IMR-90 (cell line): ENCODE measurements around the gene DIAPH1. TPM values are rescaled to one million over a fixed set of nuclear protein-coding genes. Genes with fewer than 3 reads are reported as not detected.
A peak's percentile ranks its signal among the peaks of the same experiment; 100 is the strongest.

Experiments used
- ATAC-seq: fragments of 200-7000 bp; cut with Tn5 transposase; 2 replicates; pipeline ENCODE4 v1.9.1; 2020; ENCODE audit warnings: low read depth, mild to moderate bottlenecking, moderate library complexity
- BruUV-seq: library from RNA; stranded (reverse); fragments of 400-500 nt; replicated peaks from 2 replicates; lab custom pipeline; 2021; lab: Mats Ljungman, UMichigan
- CTCF ChIA-PET: fragments of 300-600 bp; formaldehyde crosslinking; extraction: SDS; loops from one replicate; lab custom pipeline; 2021; ENCODE audit warnings: antibody characterized with exemption; lab: Yijun Ruan, JAX
- POLR2A ChIA-PET: fragments of 300-600 bp; sonication (Branson Sonifier 250); formaldehyde crosslinking; loops from one replicate; lab custom pipeline; 2022; ENCODE audit warnings: antibody characterized with exemption; ENCODE audit not compliant: unreplicated experiment; lab: Charles Lee
- DNase-seq: peaks from one replicate; pipeline ENCODE4 v3.0.0; 2013
- H2AFZ ChIP-seq: replicated peaks from 2 replicates; pipeline ENCODE3; 2013; ENCODE audit warnings: low read length, mild to moderate bottlenecking; ENCODE audit not compliant: poor library complexity
- H2AK5ac ChIP-seq: 2 replicates; pipeline ENCODE4 v1.6.1; 2013; ENCODE audit warnings: low read depth, low read length, inconsistent platforms
- H2AK9ac ChIP-seq: replicated peaks from 2 replicates; pipeline ENCODE3; 2013; ENCODE audit warnings: mild to moderate bottlenecking, low read depth, low read length, moderate library complexity; ENCODE audit not compliant: poor library complexity
- H2BK120ac ChIP-seq: 2 replicates; pipeline ENCODE4 v1.6.1; 2013; ENCODE audit warnings: low read depth, low read length, inconsistent platforms
- H2BK15ac ChIP-seq: 3 replicates; pipeline ENCODE4 v1.6.1; 2013; ENCODE audit warnings: low read depth, low read length, inconsistent platforms
- H2BK20ac ChIP-seq: 2 replicates; pipeline ENCODE4 v1.6.1; 2013; ENCODE audit warnings: low read depth, mild to moderate bottlenecking, inconsistent platforms, low read length, moderate library complexity
- H2BK5ac ChIP-seq: 2 replicates; pipeline ENCODE4 v1.6.1; 2013; ENCODE audit warnings: mild to moderate bottlenecking, low read depth, low read length, inconsistent platforms; ENCODE audit not compliant: poor library complexity, severe bottlenecking
- H3K14ac ChIP-seq: replicated peaks from 2 replicates; pipeline ENCODE4 v1.6.1; 2013; ENCODE audit warnings: low read depth, low read length, inconsistent platforms
- H3K18ac ChIP-seq: 2 replicates; pipeline ENCODE4 v1.6.1; 2013; ENCODE audit warnings: low read depth, low read length, control low read depth
- H3K23ac ChIP-seq: 2 replicates; pipeline ENCODE4 v1.6.1; 2013; ENCODE audit warnings: low read depth, low read length, inconsistent platforms
- H3K27ac ChIP-seq: 2 replicates; pipeline ENCODE4 v1.5.1; 2013; ENCODE audit warnings: mild to moderate bottlenecking, control low read depth, low read length; ENCODE audit not compliant: insufficient read depth
- H3K27me3 ChIP-seq: 2 replicates; pipeline ENCODE4 v1.6.1; 2013; ENCODE audit warnings: low read length; ENCODE audit not compliant: control insufficient read depth, insufficient read depth
- H3K36me3 ChIP-seq: 2 replicates; pipeline ENCODE4 v1.6.1; 2013; ENCODE audit warnings: low read length, mixed read lengths; ENCODE audit not compliant: control insufficient read depth, insufficient read depth
- H3K4ac ChIP-seq: 2 replicates; pipeline ENCODE4 v1.6.1; 2013; ENCODE audit warnings: low read depth, low read length, inconsistent platforms
- H3K4me1 ChIP-seq: 2 replicates; pipeline ENCODE4 v1.6.1; 2013; ENCODE audit warnings: low read length, mixed read lengths; ENCODE audit not compliant: control insufficient read depth, insufficient read depth
- H3K4me2 ChIP-seq: 2 replicates; pipeline ENCODE4 v1.6.1; 2013; ENCODE audit warnings: low read depth, mild to moderate bottlenecking, control low read depth, low read length, moderate library complexity
- H3K4me3 ChIP-seq: 2 replicates; pipeline ENCODE4 v1.5.1; 2013; ENCODE audit warnings: low read depth, mild to moderate bottlenecking, control low read depth, low read length, moderate library complexity; ENCODE audit not compliant: insufficient read depth
- H3K56ac ChIP-seq: 2 replicates; pipeline ENCODE4 v1.6.1; 2013; ENCODE audit warnings: low read length, inconsistent platforms; ENCODE audit not compliant: insufficient read depth; ENCODE audit errors: extremely low read depth
- H3K79me1 ChIP-seq, 2 experiments: 2 replicates each; pipeline ENCODE4 v1.6.1; 2013; ENCODE audit warnings: low read length in 2 of 2, inconsistent platforms in 1 of 2, low read depth in 1 of 2
- H3K9ac ChIP-seq: 2 replicates; pipeline ENCODE4 v1.6.1; 2013; ENCODE audit warnings: low read depth, low read length, control low read depth
- H3K9me1 ChIP-seq: 2 replicates; pipeline ENCODE4 v1.6.1; 2013; ENCODE audit warnings: low read length, inconsistent platforms; ENCODE audit not compliant: insufficient read depth
- H3K9me3 ChIP-seq: 2 replicates; pipeline ENCODE4 v1.6.1; 2013; ENCODE audit warnings: low read length; ENCODE audit not compliant: control insufficient read depth, insufficient read depth
- H4K20me1 ChIP-seq: 2 replicates; pipeline ENCODE4 v1.6.1; 2013; ENCODE audit warnings: low read length, inconsistent platforms; ENCODE audit not compliant: insufficient read depth
- H4K5ac ChIP-seq: 2 replicates; pipeline ENCODE4 v1.6.1; 2013; ENCODE audit warnings: mild to moderate bottlenecking, low read depth, low read length, control low read depth
- H4K8ac ChIP-seq, 2 experiments: 2 replicates each; pipeline ENCODE4 v1.6.1; 2013; ENCODE audit warnings: low read depth in 2 of 2, low read length in 2 of 2, control low read depth in 1 of 2, inconsistent platforms in 1 of 2
- H4K91ac ChIP-seq: 2 replicates; pipeline ENCODE4 v1.6.1; 2013; ENCODE audit warnings: low read depth, low read length, inconsistent platforms; ENCODE audit not compliant: insufficient read depth
- CHD1 ChIP-seq: IDR thresholded peaks from 2 replicates; pipeline ENCODE4 v1.6.1; 2012; ENCODE audit warnings: low read depth, low read length, improper control_type of control experiment
- CTCF ChIP-seq: conservative IDR thresholded peaks from 2 replicates; pipeline ENCODE4 v1.5.1; 2012; ENCODE audit warnings: mild to moderate bottlenecking, low read depth, low read length, improper control_type of control experiment
- ELK1 ChIP-seq: fragments of 150-350 bp; IDR thresholded peaks from 2 replicates; pipeline ENCODE4 v1.6.1; 2016; ENCODE audit warnings: low read depth, mild to moderate bottlenecking, low read length, moderate library complexity, borderline replicate concordance
- FOS ChIP-seq: fragments of 150-350 bp; IDR thresholded peaks from 2 replicates; pipeline ENCODE4 v1.6.1; 2016; ENCODE audit warnings: low read depth, low read length
- MAFK ChIP-seq: IDR thresholded peaks from 2 replicates; pipeline ENCODE4 v1.6.1; 2012; ENCODE audit warnings: low read depth, low read length, improper control_type of control experiment
- MAZ ChIP-seq: IDR thresholded peaks from 2 replicates; pipeline ENCODE4 v1.6.1; 2012; ENCODE audit warnings: low read depth, mild to moderate bottlenecking, low read length, improper control_type of control experiment, moderate library complexity, borderline replicate concordance
- RAD21 ChIP-seq: IDR thresholded peaks from 2 replicates; pipeline ENCODE4 v1.6.1; 2012; ENCODE audit warnings: low read length, improper control_type of control experiment
- RCOR1 ChIP-seq: IDR thresholded peaks from 2 replicates; pipeline ENCODE4 v1.6.1; 2012; ENCODE audit warnings: mild to moderate bottlenecking, low read length, improper control_type of control experiment; ENCODE audit not compliant: insufficient replicate concordance
- SMC3 ChIP-seq: fragments of 150-350 bp; IDR thresholded peaks from 2 replicates; pipeline ENCODE4 v1.6.1; 2016; ENCODE audit warnings: low read depth, mild to moderate bottlenecking, antibody characterized with exemption, low read length, moderate library complexity
- WGBS, 2 experiments: methylation state at CpG; one replicate each; pipeline versions ENCODE4 v1.1.5 to v1.1.7; 2013; ENCODE audit warnings: missing lambda C conversion rate in 2 of 2; ENCODE audit not compliant: insufficient read length in 1 of 2; ENCODE audit errors: extremely low coverage in 2 of 2; 5-methylcytosine and 5-hydroxymethylcytosine counted together
- dilution Hi-C: fragments of 300-500 bp; cut with HindIII; formaldehyde crosslinking; loops from one replicate; pipeline ENCODE4 v1.14.3; 2018; ENCODE audit warnings: low sequenced_read_pairs; ENCODE audit not compliant: unreplicated experiment
- in situ Hi-C: fragments of 300-500 bp; cut with MboI; formaldehyde crosslinking; loops from 3 replicates; pipeline ENCODE4 v1.14.3; 2019; ENCODE audit warnings: low sequenced_read_pairs, inconsistent platforms, mixed read lengths
- intact Hi-C: fragments of 100-400 bp; cut with micrococcal nuclease; formaldehyde crosslinking; loops from 2 replicates; pipeline ENCODE4 v1.10.0; 2022
- polyA plus RNA-seq, 3 experiments: library from polyadenylated mRNA; depleted of rRNA; stranded (reverse); fragments of >200 nt; gene quantifications; 2 replicates each; pipeline ENCODE4 v1.2.3, GENCODE V29; 2012; ENCODE audit warnings: low replicate concordance in 1 of 3
- total RNA-seq: library from RNA; depleted of rRNA; stranded (reverse); fragments of >200 nt; gene quantifications from 2 replicates; pipeline ENCODE4 v1.2.3, GENCODE V29; 2012

The DIAPH1 gene
- total and polyA plus RNA-seq, 2 of the 4 experiments (the other 2 are of a cell fraction), result 12.0 to 37.4 TPM

GRCh38 chr5:141567513-141568117, 51.2 kb downstream of the DIAPH1 start:
- in situ Hi-C loops, result loop anchor here (10.0 kb wide), 1 partner anchor 333 kb away; no protein-coding TSS in a partner anchor
- Histone ChIP-seq H4K8ac (no peak overlapping the region), H2BK120ac (no peak overlapping the region), H3K14ac (no peak overlapping the region), H3K79me1 (no peaks in the 10 kb centered on the region), H3K18ac (no peak overlapping the region), H4K20me1 (no peaks in the 10 kb centered on the region), H2BK20ac (no peak overlapping the region), H2BK5ac (no peak overlapping the region), H2BK15ac (no peak overlapping the region), H3K9me1 (no peaks in the 10 kb centered on the region), H3K4me3 (no peak overlapping the region), H2AK5ac (no peak overlapping the region), H3K27me3 (no peaks in the 10 kb centered on the region), H3K4me2 (no peak overlapping the region), H3K27ac (no peak overlapping the region), H3K23ac (no peak overlapping the region), H4K5ac (no peak overlapping the region; the same call in 1 of the 2 replicates), H3K4ac (no peak overlapping the region), H4K91ac (no peak overlapping the region), H2AK9ac (no peak overlapping the region), H3K56ac (no peak overlapping the region), H3K9ac (no peak overlapping the region), H2AFZ (no peak overlapping the region), H3K36me3 (peaks cover 3% of the 10 kb centered on the region), H3K9me3 (no peaks in the 10 kb centered on the region), H3K4me1 (no peaks in the 10 kb centered on the region)
- BruUV-seq, result no TSS peak
- intact Hi-C loops, result no loop called here
- ATAC-seq (no peak), DNase-seq (peak; percentile 17)
- whole genome bisulfite sequencing, 2 experiments, result no CpG with 5 or more reads among the region's 2 CpGs
- CTCF ChIA-PET, result interaction anchor here (0.6 to 1.8 kb wide), 16 partner anchors 8 to 247 kb away, joined by 3 to 15 read pairs (median 3); partner anchors contain the start of genes PCDHGA11, PCDHGA2, PCDHGA3 and PCDHGB7
- TF ChIP-seq CHD1 (no peak), CTCF (peak; percentile 67), SMC3 (0 out of 2 replicates have a peak, but pooled peaks have one; percentile 28), MAFK (no peak), ELK1 (no peak), RCOR1 (no peak), RAD21 (0 out of 2 replicates have a peak, but pooled peaks have one; percentile 13), MAZ (no peak), FOS (no peak)
- dilution Hi-C loops, result no loop called here
- POLR2A ChIA-PET, result interaction anchor here (0.6 kb wide), 2 partner anchors 50 to 243 kb away, joined by 3 read pairs; no protein-coding TSS in a partner anchor
